H9 (cell line): ENCODE data around the gene GPC6. TPM values are rescaled to one million over a fixed set of nuclear protein-coding genes. Genes with fewer than 3 reads are reported as not detected.

ENCODE experiments used
- DNase-seq: peaks from one replicate; pipeline ENCODE4 v3.0.0-alpha.2; 2017
- H2AFZ ChIP-seq: one replicate; pipeline ENCODE4 v1.6.1; 2013; ENCODE audit warnings: mild to moderate bottlenecking, low read length, control low read depth, moderate library complexity
- H2AK5ac ChIP-seq: 2 replicates; pipeline ENCODE4 v1.6.1; 2013; ENCODE audit warnings: low read length, control low read depth, mixed read lengths; ENCODE audit not compliant: insufficient read length
- H2BK120ac ChIP-seq: one replicate; pipeline ENCODE4 v1.6.1; 2013; ENCODE audit warnings: low read depth, mild to moderate bottlenecking, low read length, control low read depth, inconsistent platforms; ENCODE audit not compliant: poor library complexity, severe bottlenecking
- H2BK12ac ChIP-seq: 2 replicates; pipeline ENCODE4 v1.6.1; 2013; ENCODE audit warnings: low read length, control low read depth, mixed read lengths, low read depth; ENCODE audit not compliant: insufficient read length
- H2BK15ac ChIP-seq: 2 replicates; pipeline ENCODE4 v1.6.1; 2013; ENCODE audit warnings: low read depth, low read length, control low read depth
- H2BK20ac ChIP-seq: one replicate; pipeline ENCODE4 v1.6.1; 2013; ENCODE audit warnings: low read depth, mild to moderate bottlenecking, low read length, control low read depth, inconsistent platforms; ENCODE audit not compliant: poor library complexity, severe bottlenecking
- H2BK5ac ChIP-seq: 2 replicates; pipeline ENCODE4 v1.6.1; 2013; ENCODE audit warnings: low read length, control low read depth, mixed read lengths; ENCODE audit not compliant: insufficient read length
- H3K14ac ChIP-seq: 2 replicates; pipeline ENCODE4 v1.6.1; 2013; ENCODE audit warnings: low read length, control low read depth; ENCODE audit not compliant: insufficient read depth
- H3K18ac ChIP-seq: 2 replicates; pipeline ENCODE4 v1.6.1; 2013; ENCODE audit warnings: low read depth, mild to moderate bottlenecking, mixed read lengths, low read length, control low read depth; ENCODE audit not compliant: insufficient read length
- H3K23ac ChIP-seq: 2 replicates; pipeline ENCODE4 v1.6.1; 2013; ENCODE audit warnings: low read length, control low read depth, mixed read lengths, low read depth; ENCODE audit not compliant: insufficient read length
- H3K23me2 ChIP-seq: 2 replicates; pipeline ENCODE4 v1.6.1; 2013; ENCODE audit warnings: low read depth, mild to moderate bottlenecking, mixed read lengths, low read length, control low read depth; ENCODE audit not compliant: insufficient read length, poor library complexity, severe bottlenecking
- H3K27ac ChIP-seq: 2 replicates; pipeline ENCODE4 v1.5.1; 2013; ENCODE audit warnings: low read length, control low read depth, mixed read lengths, low read depth; ENCODE audit not compliant: insufficient read length
- H3K27me3 ChIP-seq: 2 replicates; pipeline ENCODE4 v1.6.1; 2013; ENCODE audit warnings: low read length, control low read depth, inconsistent platforms; ENCODE audit not compliant: insufficient read depth
- H3K4ac ChIP-seq: 2 replicates; pipeline ENCODE4 v1.6.1; 2013; ENCODE audit warnings: low read depth, mild to moderate bottlenecking, control low read depth, inconsistent platforms, low read length, moderate library complexity
- H3K4me1 ChIP-seq: 2 replicates; pipeline ENCODE4 v1.6.1; 2013; ENCODE audit warnings: low read length, control low read depth, inconsistent platforms; ENCODE audit not compliant: insufficient read depth
- H3K4me2 ChIP-seq: 2 replicates; pipeline ENCODE4 v1.6.1; 2013; ENCODE audit warnings: low read length, control low read depth, mixed read lengths; ENCODE audit not compliant: insufficient read length, insufficient read depth
- H3K56ac ChIP-seq: 2 replicates; pipeline ENCODE4 v1.6.1; 2013; ENCODE audit warnings: low read depth, mild to moderate bottlenecking, mixed read lengths, low read length, control low read depth; ENCODE audit not compliant: insufficient read length
- H3K79me1 ChIP-seq: 2 replicates; pipeline ENCODE4 v1.6.1; 2013; ENCODE audit warnings: low read depth, mild to moderate bottlenecking, moderate library complexity, low read length, control low read depth, inconsistent platforms; ENCODE audit not compliant: insufficient read depth, poor library complexity, severe bottlenecking
- H3K79me2 ChIP-seq: 2 replicates; pipeline ENCODE4 v1.6.1; 2013; ENCODE audit warnings: low read length, control low read depth, inconsistent platforms; ENCODE audit not compliant: insufficient read depth
- H3K9ac ChIP-seq: 2 replicates; pipeline ENCODE4 v1.6.1; 2013; ENCODE audit warnings: low read length, control low read depth, mixed read lengths; ENCODE audit not compliant: insufficient read length; ENCODE audit errors: extremely low read depth
- H3K9me3 ChIP-seq: one replicate; pipeline ENCODE4 v1.6.1; 2013; ENCODE audit warnings: low read depth, low read length, inconsistent platforms; ENCODE audit not compliant: control insufficient read depth
- H3T11ph ChIP-seq: one replicate; pipeline ENCODE4 v1.6.1; 2013; ENCODE audit warnings: mild to moderate bottlenecking, low read length, control low read depth, inconsistent platforms
- H4K20me1 ChIP-seq: one replicate; pipeline ENCODE4 v1.6.1; 2013; ENCODE audit not compliant: control insufficient read depth, insufficient read length, insufficient read depth
- H4K5ac ChIP-seq: 2 replicates; pipeline ENCODE4 v1.6.1; 2013; ENCODE audit warnings: low read depth, mild to moderate bottlenecking, mixed read lengths, low read length, control low read depth; ENCODE audit not compliant: insufficient read length
- H4K8ac ChIP-seq: replicated peaks from 2 replicates; pipeline ENCODE4 v1.6.1; 2013; ENCODE audit warnings: low read length, control low read depth, mixed read lengths, low read depth; ENCODE audit not compliant: insufficient read length
- H4K91ac ChIP-seq: 2 replicates; pipeline ENCODE4 v1.6.1; 2013; ENCODE audit warnings: low read depth, mild to moderate bottlenecking, moderate library complexity, mixed read lengths, low read length, control low read depth; ENCODE audit not compliant: insufficient read length
- H3K27ac Mint-ChIP-seq, 3 experiments: 2 replicates in 2 of 3; 3 replicates in 1 of 3; pipeline ENCODE4 v1.8.0; 2020 to 2021; ENCODE audit warnings: mixed read lengths in 3 of 3, mild to moderate bottlenecking in 1 of 3, moderate library complexity in 1 of 3
- H3K27me3 Mint-ChIP-seq: 2 replicates; pipeline ENCODE4 v1.8.0; 2021; ENCODE audit warnings: low read depth, mild to moderate bottlenecking, moderate library complexity, mixed read lengths
- H3K36me3 Mint-ChIP-seq, 3 experiments: 2 replicates in 2 of 3; 3 replicates in 1 of 3; pipeline ENCODE4 v1.8.0; 2020 to 2021; ENCODE audit warnings: low read depth in 3 of 3, mixed read lengths in 3 of 3; ENCODE audit not compliant: insufficient read depth in 1 of 3
- H3K4me1 Mint-ChIP-seq, 2 experiments: 2 replicates each; pipeline ENCODE4 v1.8.0; 2020; ENCODE audit warnings: mixed read lengths in 2 of 2
- H3K4me3 Mint-ChIP-seq, 2 experiments: 2 replicates in 1 of 2; 3 replicates in 1 of 2; pipeline ENCODE4 v1.8.0; 2020 to 2021; ENCODE audit warnings: mild to moderate bottlenecking in 2 of 2, mixed read lengths in 2 of 2, moderate library complexity in 1 of 2
- H3K9me3 Mint-ChIP-seq, 2 experiments: 2 replicates in 1 of 2; 3 replicates in 1 of 2; pipeline ENCODE4 v1.8.0; 2020; ENCODE audit warnings: mild to moderate bottlenecking in 2 of 2, mixed read lengths in 2 of 2, moderate library complexity in 1 of 2
- CTCF ChIP-seq: fragments of 200-600 bp; sonication (generic); conservative IDR thresholded peaks from 3 replicates; pipeline ENCODE4 v1.8.0; 2021; ENCODE audit warnings: antibody characterized with exemption, mild to moderate bottlenecking
- WGBS: extraction: QIAGEN DNeasy Blood & Tissue Kit; methylation state at CpG from one replicate; pipeline ENCODE4 v1.1.7; 2013; ENCODE audit warnings: missing lambda C conversion rate, low lambda C conversion rate, mixed read lengths; ENCODE audit not compliant: insufficient read length; ENCODE audit errors: extremely low coverage; 5-methylcytosine and 5-hydroxymethylcytosine counted together
- total RNA-seq: library from RNA; stranded (reverse); gene quantifications from 2 replicates; pipeline ENCODE4 v1.2.1, GENCODE V29; 2021

The GPC6 gene
- total RNA-seq, 1 experiment from 2014 or later: 15.6 TPM

- no peaks in the 10 kb centered on the region for H3K9me3 ChIP-seq
- H2BK20ac ChIP-seq: no peak overlapping the region
- H4K8ac ChIP-seq: no peak overlapping the region
- H3K27me3 ChIP-seq: no peaks in the 10 kb centered on the region
- no peaks in the 10 kb centered on the region for H3K79me2 ChIP-seq
- H2BK12ac ChIP-seq: no peak overlapping the region
- no peak overlapping the region for H2BK5ac ChIP-seq
- H3K23me2 ChIP-seq: no peaks in the 10 kb centered on the region
- H3K27ac ChIP-seq: no peak overlapping the region
- H3K4me2 ChIP-seq: no peak overlapping the region
- no peaks in the 10 kb centered on the region; a peak in 1 of 5 replicates for H3K9me3 Mint-ChIP-seq
- no peak for DNase-seq
- H2BK15ac ChIP-seq: no peak overlapping the region
- no peak overlapping the region for H3K18ac ChIP-seq
- no peak overlapping the region for H2BK120ac ChIP-seq
- no CpG with 5 or more reads among the region's 3 CpGs for WGBS
- TF ChIP-seq CTCF: no peak
- H4K5ac ChIP-seq: no peak overlapping the region
- H3K14ac ChIP-seq: no peak overlapping the region; the same call in 1 of the 2 replicates
- H3K23ac ChIP-seq: no peak overlapping the region
- no peak overlapping the region for H3K4me3 Mint-ChIP-seq
- H3K4me1 Mint-ChIP-seq: peaks cover 6 to 8% of the 10 kb centered on the region in 2 experiments; a peak in 3 of 4 replicates
- no peaks in the 10 kb centered on the region for H3K79me1 ChIP-seq
- H2AFZ ChIP-seq: no peak overlapping the region
- no peak overlapping the region for H2AK5ac ChIP-seq
- H3K4ac ChIP-seq: no peak overlapping the region
- peaks cover 0 to 2% (median 0%) of the 10 kb centered on the region in 3 experiments; a peak in 2 of 7 replicates for H3K36me3 Mint-ChIP-seq
- H3K27ac Mint-ChIP-seq: no peak overlapping the region; a peak in 1 of 7 replicates
- peaks cover 1% of the 10 kb centered on the region; the same call in 1 of the 2 replicates for H3K27me3 Mint-ChIP-seq
- H3T11ph ChIP-seq: no peak overlapping the region
- H3K9ac ChIP-seq: no peak overlapping the region
- no peak overlapping the region for H4K91ac ChIP-seq
- H3K4me1 ChIP-seq: no peaks in the 10 kb centered on the region
- H4K20me1 ChIP-seq: no peaks in the 10 kb centered on the region
- H3K56ac ChIP-seq: no peak overlapping the region
Measured at GRCh38 chr13:94352057-94352456, 1125.5 kb downstream of the GPC6 start.
